GM12874 (cell line): ENCODE measurements around the gene SIGLEC9.

Experiments used
- TF ChIP-seq, protein P1 (sequence below): IDR thresholded peaks from 2 replicates; pipeline ENCODE4 v1.5.1; 2011; ENCODE audit warnings: low read depth, mild to moderate bottlenecking, control low read depth, low read length, moderate library complexity; ENCODE audit not compliant: insufficient read depth

SIGLEC9 gene

DNA sequence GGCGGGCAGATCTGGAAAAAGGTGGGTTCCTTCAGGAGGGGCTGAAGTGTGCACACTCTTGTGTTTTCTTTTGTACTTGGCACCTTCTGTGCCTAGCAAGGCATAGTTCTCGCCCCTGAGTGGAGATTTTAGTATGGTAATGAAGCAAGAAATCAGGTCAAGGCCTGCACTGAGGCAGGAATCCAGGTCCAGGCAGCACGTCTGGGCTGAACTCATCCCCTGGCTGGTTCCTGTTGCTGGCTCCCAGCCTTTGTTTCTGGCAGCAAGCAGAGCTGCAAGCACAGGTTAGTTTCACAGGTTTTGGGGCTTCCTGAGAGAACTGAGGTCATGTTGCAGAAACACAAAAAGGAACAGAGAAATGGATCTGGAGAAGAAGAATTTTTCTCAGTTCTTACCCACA, 38.6 kb downstream of the SIGLEC9 start:
- TF ChIP-seq, protein P1, sequence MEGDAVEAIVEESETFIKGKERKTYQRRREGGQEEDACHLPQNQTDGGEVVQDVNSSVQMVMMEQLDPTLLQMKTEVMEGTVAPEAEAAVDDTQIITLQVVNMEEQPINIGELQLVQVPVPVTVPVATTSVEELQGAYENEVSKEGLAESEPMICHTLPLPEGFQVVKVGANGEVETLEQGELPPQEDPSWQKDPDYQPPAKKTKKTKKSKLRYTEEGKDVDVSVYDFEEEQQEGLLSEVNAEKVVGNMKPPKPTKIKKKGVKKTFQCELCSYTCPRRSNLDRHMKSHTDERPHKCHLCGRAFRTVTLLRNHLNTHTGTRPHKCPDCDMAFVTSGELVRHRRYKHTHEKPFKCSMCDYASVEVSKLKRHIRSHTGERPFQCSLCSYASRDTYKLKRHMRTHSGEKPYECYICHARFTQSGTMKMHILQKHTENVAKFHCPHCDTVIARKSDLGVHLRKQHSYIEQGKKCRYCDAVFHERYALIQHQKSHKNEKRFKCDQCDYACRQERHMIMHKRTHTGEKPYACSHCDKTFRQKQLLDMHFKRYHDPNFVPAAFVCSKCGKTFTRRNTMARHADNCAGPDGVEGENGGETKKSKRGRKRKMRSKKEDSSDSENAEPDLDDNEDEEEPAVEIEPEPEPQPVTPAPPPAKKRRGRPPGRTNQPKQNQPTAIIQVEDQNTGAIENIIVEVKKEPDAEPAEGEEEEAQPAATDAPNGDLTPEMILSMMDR: no peak

DNA sequence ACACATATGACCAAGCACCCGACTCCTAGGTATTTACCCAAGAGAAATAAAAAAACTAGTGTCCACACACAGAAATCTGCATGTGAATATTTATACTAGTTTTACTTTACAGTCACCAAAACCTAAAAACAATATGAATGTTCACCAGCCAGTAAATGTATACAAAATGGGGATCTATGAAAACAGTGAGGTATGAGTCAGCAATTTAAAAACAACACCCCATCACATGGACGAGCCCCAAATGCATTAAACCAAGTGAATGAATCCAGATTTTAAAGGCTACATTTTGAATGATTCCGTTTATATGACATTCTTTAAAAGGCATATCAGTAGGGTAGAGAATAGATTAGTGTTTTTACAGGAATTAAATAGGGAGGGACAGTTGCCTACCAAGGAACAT, 39.5 kb downstream of the SIGLEC9 start:
- TF ChIP-seq, protein P1: no peak

DNA sequence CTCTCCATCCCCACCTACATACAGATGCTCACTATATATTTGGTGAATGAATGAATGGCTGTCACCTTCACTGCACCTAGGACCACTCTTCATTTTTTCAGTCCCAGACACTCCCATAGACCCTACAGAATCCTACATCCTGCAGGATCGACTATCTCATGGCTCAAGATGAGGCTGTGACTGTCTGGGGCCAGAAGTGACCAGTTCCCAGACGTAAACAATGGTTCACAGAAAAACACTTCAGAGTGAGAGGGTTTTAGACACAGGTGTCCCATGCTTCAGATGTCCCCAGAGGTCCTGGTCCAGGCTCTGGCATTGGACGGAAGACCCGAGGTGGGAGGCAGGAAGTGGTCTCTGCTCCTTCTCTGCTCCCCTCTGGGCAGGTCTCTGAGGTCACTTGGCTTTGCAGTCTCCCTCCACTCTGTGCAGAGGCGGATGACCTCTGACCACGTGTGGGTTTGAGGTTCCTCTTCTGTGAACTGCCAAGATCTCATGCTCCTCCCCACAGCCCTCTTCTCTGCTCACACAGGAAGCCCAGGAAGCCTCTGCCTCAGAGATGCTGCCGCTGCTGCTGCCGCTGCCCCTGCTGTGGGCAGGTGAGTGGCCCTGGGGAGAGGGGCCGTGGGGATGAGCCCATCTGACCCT, 42.3 kb downstream of the SIGLEC9 start:
- TF ChIP-seq, protein P1: no peak

DNA sequence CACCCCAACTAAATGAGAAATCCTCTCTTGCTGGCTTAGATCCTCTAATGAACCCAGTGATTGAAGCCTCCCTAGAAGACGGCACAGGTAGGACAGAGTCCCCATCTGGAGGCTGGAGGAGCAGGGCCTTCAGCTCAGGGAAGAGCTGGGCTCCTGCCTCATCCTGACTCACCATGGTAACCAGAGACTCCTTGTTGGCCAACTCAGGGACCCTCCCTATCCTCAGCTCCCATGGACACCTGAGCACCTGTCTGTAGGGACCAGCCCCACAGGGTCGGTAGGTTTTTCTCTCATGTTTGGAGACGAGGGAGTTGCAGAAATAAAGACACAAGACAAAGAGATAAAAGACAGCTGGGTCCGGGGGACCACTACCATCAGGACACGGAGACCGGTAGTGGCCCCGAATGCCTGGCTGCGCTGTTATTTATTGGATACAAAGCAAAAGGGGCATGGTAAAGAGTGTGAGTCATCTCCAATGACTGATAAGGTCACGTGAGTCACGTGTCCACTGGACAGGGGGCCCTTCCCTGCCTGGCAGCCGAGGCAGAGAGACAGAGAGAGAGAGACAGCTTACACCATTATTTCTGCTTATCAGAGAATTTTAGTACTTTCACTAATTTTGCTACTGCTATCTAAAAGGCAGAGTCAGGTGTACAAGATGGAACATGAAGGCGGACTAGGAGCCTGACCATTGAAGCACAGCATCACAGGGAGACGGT, 44.0 kb downstream of the SIGLEC9 start:
- TF ChIP-seq, protein P1: no peak

DNA sequence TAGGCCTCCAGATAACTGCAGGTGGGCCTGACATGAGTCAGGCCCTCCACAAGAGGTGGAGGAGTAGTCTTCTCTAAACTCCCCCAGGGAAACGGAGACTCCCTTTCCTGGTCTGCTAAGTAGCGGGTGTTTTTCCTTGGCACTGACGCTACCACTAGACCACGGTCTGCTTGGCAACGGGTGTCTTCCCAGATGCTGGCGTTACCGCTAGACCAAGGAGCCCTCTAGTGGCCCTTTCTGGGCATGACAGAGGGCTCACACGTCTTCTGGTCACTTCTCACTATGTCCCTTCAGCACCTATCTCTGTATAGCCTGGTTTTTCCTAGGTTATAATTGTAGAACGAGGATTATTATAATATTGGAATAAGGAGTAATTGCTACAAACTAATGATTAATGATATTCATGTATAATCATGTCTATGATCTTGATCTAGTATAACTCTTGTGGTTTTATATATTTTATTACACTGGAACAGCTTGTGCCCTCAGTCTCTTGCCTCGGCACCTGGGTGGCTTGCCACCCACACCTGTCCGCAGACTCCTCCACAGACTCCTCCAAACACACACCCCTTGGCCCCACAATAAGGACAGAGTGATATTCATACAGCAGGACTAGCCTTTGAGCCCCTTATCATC, 44.7 kb downstream of the SIGLEC9 start:
- TF ChIP-seq, protein P1: peak; percentile 77

DNA sequence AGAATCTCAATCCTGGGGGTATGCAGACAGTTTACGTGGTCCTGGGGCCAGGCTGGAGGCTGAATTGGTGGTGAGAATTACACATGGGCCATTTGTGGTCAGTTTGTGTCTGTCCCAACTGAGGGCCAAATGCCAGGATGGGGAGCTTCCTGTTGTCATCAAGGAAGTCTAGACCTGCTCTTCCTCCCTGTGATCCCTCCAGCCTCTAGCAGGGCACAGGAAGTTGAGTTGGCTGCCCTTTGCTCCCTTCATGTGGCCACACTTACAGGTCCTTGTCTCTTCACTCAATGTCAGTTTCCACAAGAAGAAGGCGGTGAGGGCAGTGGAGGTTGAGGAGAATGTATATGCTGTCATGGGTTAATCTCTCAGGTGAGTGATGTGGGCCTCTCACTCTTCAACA, 47.5 kb downstream of the SIGLEC9 start:
- TF ChIP-seq, protein P1: no peak

DNA sequence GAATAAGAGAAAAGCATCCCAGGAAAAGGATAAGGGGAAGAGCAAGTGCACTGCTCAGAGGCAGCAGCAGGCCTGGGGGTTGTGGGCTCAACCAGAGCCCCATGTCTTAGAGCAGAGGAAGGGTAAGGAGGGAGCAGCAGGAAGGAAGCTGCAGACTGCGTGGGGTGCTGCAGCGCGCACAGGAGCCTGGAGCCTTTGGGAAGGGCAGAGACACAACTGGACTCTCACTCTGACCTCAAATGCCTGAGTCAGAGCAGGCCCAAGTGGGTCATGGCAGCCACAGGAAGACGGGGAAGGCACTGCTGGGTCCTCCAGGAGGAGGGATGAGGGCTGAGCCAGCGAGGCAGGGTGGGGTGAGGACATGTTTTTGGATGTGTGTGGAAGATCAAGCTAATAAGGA, 49.0 kb downstream of the SIGLEC9 start:
- TF ChIP-seq, protein P1: no peak
